SKM-1 treated with dmso at 0.1 percent for 144 hours (cell line): ENCODE measurements around the gene FOXM1.
"Not testable (repeated sequence)": the region's sequence is repeated elsewhere in the genome, so short reads cannot be mapped to it uniquely, and the experiment has no call there.

ENCODE experiments used
- DNase-seq: peaks from one replicate; lab custom pipeline; 2025; ENCODE audit not compliant: unreplicated experiment; lab: John Stamatoyannopoulos, UW

Gene FOXM1

GRCh38 chr12:2886768-2887450 lies 9.9 kb upstream of the FOXM1 start:
- no peak for DNase-seq

GRCh38 chr12:2884810-2885209 lies 7.8 kb upstream of the FOXM1 start:
- DNase-seq: no peak

GRCh38 chr12:2879853-2880252 lies 2.9 kb upstream of the FOXM1 start:
- DNase-seq: no peak

GRCh38 chr12:2877953-2878732 lies 1.2 kb upstream of the FOXM1 start:
- DNase-seq: peak; percentile 47

GRCh38 chr12:2876431-2877046 lies 435 bp downstream of the FOXM1 start:
- no peak for DNase-seq

GRCh38 chr12:2868986-2869632 lies 7.9 kb downstream of the FOXM1 start:
- DNase-seq: not testable (repeated sequence)

GRCh38 chr12:2864198-2864597 lies 12.8 kb downstream of the FOXM1 start:
- DNase-seq: no peak

GRCh38 chr12:2863402-2863801 lies 13.6 kb downstream of the FOXM1 start:
- not testable (repeated sequence) for DNase-seq

GRCh38 chr12:2862876-2863275 lies 14.1 kb downstream of the FOXM1 start:
- no peak for DNase-seq

- no peak for DNase-seq
Observed at GRCh38 chr12:2860170-2860569, 16.8 kb downstream of the FOXM1 start.

GRCh38 chr12:2858944-2859421 lies 18.0 kb downstream of the FOXM1 start:
- DNase-seq: no peak

GRCh38 chr12:2858334-2858733 lies 18.6 kb downstream of the FOXM1 start:
- no peak for DNase-seq

GRCh38 chr12:2857576-2857975 lies 19.4 kb downstream of the FOXM1 start:
- DNase-seq: no peak

GRCh38 chr12:2857021-2857431 lies 19.9 kb downstream of the FOXM1 start, which contains the start of gene TEX52:
TSS of gene TEX52 (minus strand) at chr12:2857039. CDS start at chr12:2857026, 13 bp downstream.
- DNase-seq: no peak

GRCh38 chr12:2856051-2856450 lies 20.9 kb downstream of the FOXM1 start:
- no peak for DNase-seq

GRCh38 chr12:2855546-2855945 lies 21.4 kb downstream of the FOXM1 start:
- no peak for DNase-seq

- DNase-seq: no peak
Observed at GRCh38 chr12:2854669-2855453, 22.1 kb downstream of the FOXM1 start.

GRCh38 chr12:2853626-2854025 lies 23.3 kb downstream of the FOXM1 start:
- DNase-seq: peak; percentile 30

GRCh38 chr12:2851931-2852330 lies 25.0 kb downstream of the FOXM1 start:
- no peak for DNase-seq

- DNase-seq: no peak
Observed at GRCh38 chr12:2845280-2845679, 31.7 kb downstream of the FOXM1 start.

GRCh38 chr12:2844786-2845185 lies 32.2 kb downstream of the FOXM1 start:
- DNase-seq: no peak
